ENCODE data around the gene COL8A2.

Gene COL8A2

DNA sequence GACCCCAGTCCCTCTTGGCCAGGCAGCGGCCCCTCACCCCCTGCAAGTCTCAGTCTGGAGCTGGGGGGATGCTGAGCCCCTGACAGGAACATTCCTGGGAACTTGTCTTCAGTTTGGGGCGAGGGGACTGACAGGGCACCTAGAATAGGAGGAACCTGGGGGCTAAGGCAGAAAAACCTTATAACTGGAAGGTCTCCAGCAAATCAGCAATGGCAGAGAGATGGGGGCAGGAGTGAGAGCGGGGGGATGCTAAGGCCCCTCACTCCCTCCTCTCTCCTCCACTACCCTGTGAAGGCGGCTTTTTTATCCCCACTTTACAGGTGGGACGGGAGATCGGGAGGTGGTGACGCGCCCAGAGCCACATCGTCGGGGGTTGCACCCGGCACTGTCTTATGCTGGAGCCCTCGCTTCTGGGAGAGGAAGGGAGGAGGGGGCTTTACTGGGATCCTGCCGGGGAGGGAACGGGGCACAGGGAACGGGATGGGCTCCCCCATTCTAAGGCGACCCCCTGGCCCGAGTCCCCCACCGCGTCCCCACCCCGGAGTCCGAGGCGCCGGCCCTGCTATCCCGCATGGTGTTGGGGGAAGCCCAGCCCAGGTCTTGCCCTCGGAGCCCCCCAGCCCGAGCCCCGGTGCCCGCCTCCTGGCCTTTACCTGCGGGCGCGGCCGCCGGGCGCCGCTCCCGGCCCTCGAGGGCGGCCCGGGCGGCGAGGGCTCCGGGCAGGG lies 456 bp downstream of the COL8A2 start:
- TF ChIP-seq MYC (IDR thresholded peaks at IDR 0.05; ENCODE audit: low read depth, low read length): no peak
- TF ChIP-seq POLR2A (IDR thresholded peaks at IDR 0.05; ENCODE audit: extremely low read depth, insufficient read length): no peak
- TF ChIP-seq, protein P1, sequence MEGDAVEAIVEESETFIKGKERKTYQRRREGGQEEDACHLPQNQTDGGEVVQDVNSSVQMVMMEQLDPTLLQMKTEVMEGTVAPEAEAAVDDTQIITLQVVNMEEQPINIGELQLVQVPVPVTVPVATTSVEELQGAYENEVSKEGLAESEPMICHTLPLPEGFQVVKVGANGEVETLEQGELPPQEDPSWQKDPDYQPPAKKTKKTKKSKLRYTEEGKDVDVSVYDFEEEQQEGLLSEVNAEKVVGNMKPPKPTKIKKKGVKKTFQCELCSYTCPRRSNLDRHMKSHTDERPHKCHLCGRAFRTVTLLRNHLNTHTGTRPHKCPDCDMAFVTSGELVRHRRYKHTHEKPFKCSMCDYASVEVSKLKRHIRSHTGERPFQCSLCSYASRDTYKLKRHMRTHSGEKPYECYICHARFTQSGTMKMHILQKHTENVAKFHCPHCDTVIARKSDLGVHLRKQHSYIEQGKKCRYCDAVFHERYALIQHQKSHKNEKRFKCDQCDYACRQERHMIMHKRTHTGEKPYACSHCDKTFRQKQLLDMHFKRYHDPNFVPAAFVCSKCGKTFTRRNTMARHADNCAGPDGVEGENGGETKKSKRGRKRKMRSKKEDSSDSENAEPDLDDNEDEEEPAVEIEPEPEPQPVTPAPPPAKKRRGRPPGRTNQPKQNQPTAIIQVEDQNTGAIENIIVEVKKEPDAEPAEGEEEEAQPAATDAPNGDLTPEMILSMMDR (IDR thresholded peaks at IDR 0.05; ENCODE audit: low read depth, low read length): no peak
- TF ChIP-seq, protein P2, sequence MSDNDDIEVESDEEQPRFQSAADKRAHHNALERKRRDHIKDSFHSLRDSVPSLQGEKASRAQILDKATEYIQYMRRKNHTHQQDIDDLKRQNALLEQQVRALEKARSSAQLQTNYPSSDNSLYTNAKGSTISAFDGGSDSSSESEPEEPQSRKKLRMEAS (IDR thresholded peaks at IDR 0.05; ENCODE audit: low read depth, low read length): no peak
- DNase-seq (ENCODE audit: low read depth): no peak
- H3K4me3 ChIP-seq (ENCODE audit: low read depth, low read length): no peak overlapping the region

DNA sequence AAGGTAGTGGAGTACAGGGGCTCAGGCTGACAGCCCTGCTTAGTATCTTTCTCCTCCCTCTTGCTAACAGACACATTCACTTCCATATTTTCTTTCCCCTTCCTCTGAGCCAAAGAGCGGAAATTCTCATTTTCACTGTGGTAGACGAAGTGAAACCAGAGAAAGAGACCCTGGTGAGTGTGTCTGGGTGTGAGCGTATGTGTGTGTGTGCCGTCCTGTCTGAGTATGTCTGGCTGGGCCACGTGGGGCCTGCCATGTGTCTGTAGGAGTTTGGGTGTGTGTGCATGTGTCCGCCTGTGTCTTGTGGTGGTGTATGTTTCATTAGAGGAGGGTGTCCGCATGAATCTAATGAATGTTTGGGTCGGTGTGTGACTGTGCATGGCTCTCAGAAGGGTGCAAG lies 1.7 kb downstream of the COL8A2 start:
- no peak overlapping the region for H3K4me3 ChIP-seq (ENCODE audit: low read depth, low read length)
- TF ChIP-seq POLR2A (IDR thresholded peaks at IDR 0.05; ENCODE audit: extremely low read depth, insufficient read length) (no peak), MYC (IDR thresholded peaks at IDR 0.05; ENCODE audit: low read depth, low read length) (no peak)
- TF ChIP-seq, protein P2 (IDR thresholded peaks at IDR 0.05; ENCODE audit: low read depth, low read length): no peak
- TF ChIP-seq, protein P1 (IDR thresholded peaks at IDR 0.05; ENCODE audit: low read depth, low read length): no peak
- DNase-seq (ENCODE audit: low read depth): no peak

DNA sequence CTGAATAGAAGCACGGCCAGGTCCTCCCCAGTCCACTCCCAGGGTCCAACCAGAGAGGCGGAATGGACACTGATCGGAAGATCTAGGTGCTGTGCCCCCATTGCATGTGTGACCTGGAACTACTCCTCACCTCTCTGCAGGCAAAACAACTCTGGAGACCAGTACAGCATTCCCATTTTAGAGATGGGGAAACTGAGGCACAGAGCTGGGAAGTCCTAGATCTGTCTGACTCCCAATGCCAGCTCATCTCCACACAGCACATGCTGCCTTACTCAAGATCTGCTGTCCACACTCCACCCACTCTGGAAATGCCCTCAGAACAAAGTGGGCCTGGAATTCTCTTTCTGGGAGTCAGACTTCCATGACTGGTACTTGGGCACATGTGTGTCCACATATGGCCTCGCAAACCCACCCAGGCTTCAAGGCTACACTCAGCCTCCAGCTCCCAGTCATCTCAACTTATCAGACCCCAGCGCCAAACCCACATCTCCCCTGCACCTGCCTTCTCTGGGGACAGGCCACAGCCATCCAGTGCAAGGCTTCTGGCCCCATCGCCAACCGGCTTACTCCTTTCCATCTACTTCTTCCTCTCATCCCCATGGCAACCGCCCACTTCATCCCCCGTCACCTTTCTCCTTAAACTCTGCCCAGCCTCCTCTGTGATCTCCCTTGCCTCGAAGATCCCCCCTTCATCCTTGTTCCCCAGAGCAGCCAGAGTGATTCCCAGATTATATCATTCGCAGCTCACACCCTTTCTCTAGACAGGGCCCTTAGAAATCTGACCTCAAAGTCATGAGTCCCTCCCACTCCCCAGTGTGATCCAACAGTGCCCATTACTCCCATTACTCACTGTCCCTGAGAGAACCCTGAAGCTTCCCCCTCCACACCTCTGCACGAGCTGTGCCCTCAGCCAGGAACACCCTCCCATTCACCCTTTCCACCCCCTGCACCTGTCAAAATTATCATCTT lies 2.7 kb downstream of the COL8A2 start:
- H3K4me3 ChIP-seq (ENCODE audit: low read depth, low read length): no peak overlapping the region
- no peak for DNase-seq (ENCODE audit: low read depth)
- no peak for TF ChIP-seq POLR2A (IDR thresholded peaks at IDR 0.05; ENCODE audit: extremely low read depth, insufficient read length)

DNA sequence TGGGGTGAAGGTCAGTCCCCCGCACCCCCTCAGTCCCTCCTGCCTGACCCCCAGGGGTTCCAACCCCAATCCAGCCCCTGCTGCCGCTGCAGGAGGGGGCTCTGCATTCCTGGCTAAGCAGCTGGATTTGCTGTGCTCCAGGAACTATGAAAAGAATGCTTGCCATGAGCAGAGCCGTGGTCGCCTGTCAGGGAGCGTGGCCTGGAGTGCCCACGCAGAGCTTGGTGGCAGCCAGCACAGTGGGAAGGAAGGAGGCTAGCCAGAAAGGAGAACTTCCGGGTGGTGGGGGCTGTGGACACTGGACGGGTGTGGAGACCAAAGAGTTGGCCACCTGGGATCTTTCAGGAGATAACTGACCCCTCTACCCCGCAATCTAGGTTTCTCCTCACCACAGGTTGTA lies 5.6 kb downstream of the COL8A2 start:
- no peak for DNase-seq (ENCODE audit: low read depth)
- no peak overlapping the region for H3K4me3 ChIP-seq (ENCODE audit: low read depth, low read length)
- TF ChIP-seq, protein P1 (IDR thresholded peaks at IDR 0.05; ENCODE audit: low read depth, low read length): no peak
- TF ChIP-seq, protein P2 (IDR thresholded peaks at IDR 0.05; ENCODE audit: low read depth, low read length): no peak
- TF ChIP-seq POLR2A (IDR thresholded peaks at IDR 0.05; ENCODE audit: extremely low read depth, insufficient read length): no peak
- TF ChIP-seq MYC (IDR thresholded peaks at IDR 0.05; ENCODE audit: low read depth, low read length): no peak

DNA sequence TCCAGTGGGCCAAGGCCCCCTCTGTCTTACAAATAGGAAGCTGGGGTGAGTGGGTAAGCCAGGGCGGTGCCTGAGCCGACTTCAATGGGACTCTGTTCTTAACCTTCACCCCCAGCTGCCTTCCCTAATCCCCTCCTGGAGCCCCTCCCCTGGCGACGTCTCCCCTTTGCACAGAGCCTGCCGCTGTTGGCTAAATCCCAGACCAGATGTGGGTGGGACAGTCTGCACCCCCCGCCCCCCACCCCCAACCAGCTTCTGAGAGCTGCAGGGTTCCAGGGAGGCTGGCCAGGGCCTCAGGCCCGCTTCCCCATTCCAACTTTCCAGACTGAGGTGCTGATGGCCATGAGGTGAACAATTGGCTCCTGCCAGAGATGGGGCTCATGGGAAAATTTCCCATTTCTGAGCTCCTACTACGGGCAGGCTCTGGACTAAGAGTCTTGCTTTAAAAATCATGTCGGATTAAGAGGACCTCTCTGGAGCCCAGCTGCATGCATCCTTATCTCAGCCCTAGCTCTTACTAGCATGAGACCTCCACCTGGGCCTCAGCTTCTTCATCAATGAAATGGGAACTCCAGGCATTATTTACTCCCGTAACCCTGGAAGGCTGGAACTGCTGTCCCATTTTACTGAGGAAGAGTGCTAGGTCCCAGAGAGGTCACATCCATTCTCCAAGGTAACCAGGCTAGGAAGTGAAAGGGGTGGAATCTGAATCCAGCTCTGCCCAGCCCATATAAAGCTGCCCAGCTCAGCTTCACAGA lies 6.4 kb downstream of the COL8A2 start:
- no peak for TF ChIP-seq POLR2A (IDR thresholded peaks at IDR 0.05; ENCODE audit: extremely low read depth, insufficient read length)
- TF ChIP-seq, protein P1 (IDR thresholded peaks at IDR 0.05; ENCODE audit: low read depth, low read length): no peak
- TF ChIP-seq, protein P2 (IDR thresholded peaks at IDR 0.05; ENCODE audit: low read depth, low read length): no peak
- no peak for TF ChIP-seq MYC (IDR thresholded peaks at IDR 0.05; ENCODE audit: low read depth, low read length)
- no peak overlapping the region for H3K4me3 ChIP-seq (ENCODE audit: low read depth, low read length)
- DNase-seq (ENCODE audit: low read depth): no peak
